ENCODE data around the gene ACSL5. TPM values are rescaled to one million over a fixed set of nuclear protein-coding genes. Genes with fewer than 3 reads are reported as not detected.

Gene ACSL5
- total and polyA plus RNA-seq, 2 of the 4 experiments (the other 2 are of a cell fraction), result 0.87 to 1.3 TPM

DNA sequence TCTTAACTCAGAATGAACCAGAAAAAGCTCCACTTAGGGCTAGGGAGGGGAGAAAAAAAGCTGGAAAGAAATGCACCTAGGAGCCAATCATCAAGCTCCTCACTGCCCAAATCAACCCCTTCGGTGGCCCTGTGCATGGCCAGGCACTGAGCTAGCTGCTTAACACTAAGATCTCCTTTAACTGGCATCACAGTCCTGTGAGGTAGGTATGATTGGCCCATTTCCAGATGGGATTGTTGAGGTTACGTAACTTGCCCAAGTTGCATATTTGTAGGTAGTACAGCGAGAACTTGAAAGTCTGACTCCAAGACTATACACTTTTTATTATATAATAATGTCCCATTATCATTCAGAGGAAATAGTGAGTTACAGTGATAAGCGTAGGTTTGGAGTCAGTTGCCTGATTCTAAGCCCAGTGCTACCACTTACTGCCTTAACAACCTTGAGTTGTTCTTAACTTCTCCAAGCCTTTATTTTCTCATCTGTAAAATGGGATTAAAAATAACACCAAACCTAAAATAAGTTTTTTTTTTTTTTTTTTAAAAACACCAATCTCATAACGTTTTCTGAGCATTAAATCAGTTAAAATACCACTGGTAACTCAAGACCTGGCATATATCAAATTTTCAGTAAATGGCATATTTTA is 37.2 kb upstream of the ACSL5 start:
- Histone ChIP-seq H3K4ac (ENCODE audit: low read depth, low read length) (no peak overlapping the region), H4K20me1 (ENCODE audit: insufficient read depth, low read length) (no peaks in the 10 kb centered on the region), H3K23ac (ENCODE audit: low read depth, low read length) (no peak overlapping the region), H2BK15ac (ENCODE audit: low read depth, low read length) (no peak overlapping the region), H3K9ac (ENCODE audit: low read depth, low read length) (no peak overlapping the region), H2AK9ac (replicated peaks; ENCODE audit: low read depth, low read length, poor library complexity) (no peak overlapping the region), H3K27me3 (ENCODE audit: control insufficient read depth, insufficient read depth, low read length) (no peaks in the 10 kb centered on the region; the same call in 1 of the 2 replicates), H2BK5ac (ENCODE audit: low read depth, low read length, poor library complexity, severe bottlenecking) (no peak overlapping the region), H4K8ac (ENCODE audit: low read depth in 2 of 2, low read length in 2 of 2) (no peak overlapping the region), H2BK20ac (ENCODE audit: low read depth, low read length) (no peak overlapping the region), H3K14ac (replicated peaks; ENCODE audit: low read depth, low read length) (no peak overlapping the region), H3K56ac (ENCODE audit: extremely low read depth, insufficient read depth, low read length) (no peak overlapping the region), H3K4me2 (ENCODE audit: low read depth, low read length) (no peak overlapping the region), H3K79me1 (ENCODE audit: low read depth in 1 of 2, low read length in 2 of 2) (no peaks in the 10 kb centered on the region), H2AK5ac (ENCODE audit: low read depth, low read length) (no peak overlapping the region), H2BK120ac (ENCODE audit: low read depth, low read length) (no peak overlapping the region), H3K27ac (ENCODE audit: insufficient read depth, low read length) (no peak overlapping the region), H4K5ac (ENCODE audit: low read depth, low read length) (no peak overlapping the region), H4K91ac (ENCODE audit: insufficient read depth, low read depth, low read length) (no peak overlapping the region), H3K36me3 (ENCODE audit: control insufficient read depth, insufficient read depth, low read length) (no peaks in the 10 kb centered on the region), H2AFZ (replicated peaks; ENCODE audit: low read length, poor library complexity) (no peak overlapping the region), H3K18ac (ENCODE audit: low read depth, low read length) (no peak overlapping the region), H3K9me1 (ENCODE audit: insufficient read depth, low read length) (no peaks in the 10 kb centered on the region), H3K4me1 (ENCODE audit: control insufficient read depth, insufficient read depth, low read length) (no peaks in the 10 kb centered on the region), H3K9me3 (ENCODE audit: control insufficient read depth, insufficient read depth, low read length) (no peaks in the 10 kb centered on the region), H3K4me3 (ENCODE audit: insufficient read depth, low read depth, low read length) (no peak overlapping the region)
- in situ Hi-C loops (cut with MboI; ENCODE audit: low sequenced_read_pairs), result no loop called here
- DNase-seq (no peak), ATAC-seq (ENCODE audit: low read depth) (no peak)
- intact Hi-C loops (cut with micrococcal nuclease), result no loop called here
- POLR2A ChIA-PET (ENCODE audit: unreplicated experiment), result no interaction called here
- no TSS peak for BruUV-seq (replicated peaks)
- dilution Hi-C loops (cut with HindIII; ENCODE audit: low sequenced_read_pairs, unreplicated experiment), result no loop called here
- TF ChIP-seq, protein P1, sequence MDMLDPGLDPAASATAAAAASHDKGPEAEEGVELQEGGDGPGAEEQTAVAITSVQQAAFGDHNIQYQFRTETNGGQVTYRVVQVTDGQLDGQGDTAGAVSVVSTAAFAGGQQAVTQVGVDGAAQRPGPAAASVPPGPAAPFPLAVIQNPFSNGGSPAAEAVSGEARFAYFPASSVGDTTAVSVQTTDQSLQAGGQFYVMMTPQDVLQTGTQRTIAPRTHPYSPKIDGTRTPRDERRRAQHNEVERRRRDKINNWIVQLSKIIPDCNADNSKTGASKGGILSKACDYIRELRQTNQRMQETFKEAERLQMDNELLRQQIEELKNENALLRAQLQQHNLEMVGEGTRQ (IDR thresholded peaks at IDR 0.05; ENCODE audit: low read depth, low read length), result no peak
- TF ChIP-seq CEBPB (IDR thresholded peaks at IDR 0.05; ENCODE audit: low read depth, low read length), result no peak
- TF ChIP-seq, protein P2, sequence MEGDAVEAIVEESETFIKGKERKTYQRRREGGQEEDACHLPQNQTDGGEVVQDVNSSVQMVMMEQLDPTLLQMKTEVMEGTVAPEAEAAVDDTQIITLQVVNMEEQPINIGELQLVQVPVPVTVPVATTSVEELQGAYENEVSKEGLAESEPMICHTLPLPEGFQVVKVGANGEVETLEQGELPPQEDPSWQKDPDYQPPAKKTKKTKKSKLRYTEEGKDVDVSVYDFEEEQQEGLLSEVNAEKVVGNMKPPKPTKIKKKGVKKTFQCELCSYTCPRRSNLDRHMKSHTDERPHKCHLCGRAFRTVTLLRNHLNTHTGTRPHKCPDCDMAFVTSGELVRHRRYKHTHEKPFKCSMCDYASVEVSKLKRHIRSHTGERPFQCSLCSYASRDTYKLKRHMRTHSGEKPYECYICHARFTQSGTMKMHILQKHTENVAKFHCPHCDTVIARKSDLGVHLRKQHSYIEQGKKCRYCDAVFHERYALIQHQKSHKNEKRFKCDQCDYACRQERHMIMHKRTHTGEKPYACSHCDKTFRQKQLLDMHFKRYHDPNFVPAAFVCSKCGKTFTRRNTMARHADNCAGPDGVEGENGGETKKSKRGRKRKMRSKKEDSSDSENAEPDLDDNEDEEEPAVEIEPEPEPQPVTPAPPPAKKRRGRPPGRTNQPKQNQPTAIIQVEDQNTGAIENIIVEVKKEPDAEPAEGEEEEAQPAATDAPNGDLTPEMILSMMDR (conservative IDR thresholded peaks at IDR 0.05; ENCODE audit: low read depth, low read length), result no peak
- no peak for TF ChIP-seq RCOR1 (IDR thresholded peaks at IDR 0.05; ENCODE audit: insufficient replicate concordance, low read length)
- no peak for TF ChIP-seq MAZ (IDR thresholded peaks at IDR 0.05; ENCODE audit: borderline replicate concordance, low read depth, low read length)
- no peak for TF ChIP-seq MXI1 (IDR thresholded peaks at IDR 0.05; ENCODE audit: borderline replicate concordance, low read depth, low read length)
- no peak for TF ChIP-seq RAD21 (IDR thresholded peaks at IDR 0.05; ENCODE audit: low read length)
- no peak for TF ChIP-seq RFX5 (IDR thresholded peaks at IDR 0.05; ENCODE audit: low read depth, low read length)
- no peak for TF ChIP-seq POLR2A (IDR thresholded peaks at IDR 0.05; ENCODE audit: low read depth, low read length)
- TF ChIP-seq MAFK (IDR thresholded peaks at IDR 0.05; ENCODE audit: low read depth, low read length), result no peak
- TF ChIP-seq FOS (IDR thresholded peaks at IDR 0.05; ENCODE audit: low read depth, low read length), result no peak
- no peak for TF ChIP-seq CHD1 (IDR thresholded peaks at IDR 0.05; ENCODE audit: low read depth, low read length)
- TF ChIP-seq, protein P3, sequence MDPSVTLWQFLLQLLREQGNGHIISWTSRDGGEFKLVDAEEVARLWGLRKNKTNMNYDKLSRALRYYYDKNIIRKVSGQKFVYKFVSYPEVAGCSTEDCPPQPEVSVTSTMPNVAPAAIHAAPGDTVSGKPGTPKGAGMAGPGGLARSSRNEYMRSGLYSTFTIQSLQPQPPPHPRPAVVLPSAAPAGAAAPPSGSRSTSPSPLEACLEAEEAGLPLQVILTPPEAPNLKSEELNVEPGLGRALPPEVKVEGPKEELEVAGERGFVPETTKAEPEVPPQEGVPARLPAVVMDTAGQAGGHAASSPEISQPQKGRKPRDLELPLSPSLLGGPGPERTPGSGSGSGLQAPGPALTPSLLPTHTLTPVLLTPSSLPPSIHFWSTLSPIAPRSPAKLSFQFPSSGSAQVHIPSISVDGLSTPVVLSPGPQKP (IDR thresholded peaks at IDR 0.05; ENCODE audit: borderline replicate concordance, low read depth, low read length), result no peak
- TF ChIP-seq NFE2L2 (IDR thresholded peaks at IDR 0.05; ENCODE audit: low read depth, low read length), result no peak
- CTCF ChIA-PET, result no interaction called here
- no CpG with 5 or more reads among the region's 5 CpGs for WGBS, 2 experiments (ENCODE audit: extremely low coverage in 2 of 2, insufficient read length in 1 of 2)

Data from IMR-90 (cell line).